Loucy (cell line): Measurements from ENCODE around the gene UNC5C.

Experiments used
- H2AFZ ChIP-seq: fragments of 200-600 bp; sonication (generic); 2 replicates; pipeline ENCODE4 v1.6.0; 2016; ENCODE audit warnings: antibody characterized with exemption, mild to moderate bottlenecking, low read length, moderate library complexity
- H3F3A ChIP-seq: fragments of 200-600 bp; 2 replicates; pipeline ENCODE4 v1.6.0; 2016; ENCODE audit warnings: antibody characterized with exemption, low read depth, mild to moderate bottlenecking
- H3K27me3 ChIP-seq: fragments of 200-600 bp; sonication (generic); 2 replicates; pipeline ENCODE4 v1.6.1; 2014; ENCODE audit warnings: low read length, mild to moderate bottlenecking; ENCODE audit not compliant: insufficient read depth, poor library complexity, severe bottlenecking
- H3K36me3 ChIP-seq: fragments of 200-600 bp; sonication (generic); 2 replicates; pipeline ENCODE4 v1.6.1; 2016; ENCODE audit warnings: low read length; ENCODE audit not compliant: insufficient read depth
- H3K4me1 ChIP-seq: fragments of 200-600 bp; sonication (generic); 2 replicates; pipeline ENCODE4 v1.5.1; 2014; ENCODE audit warnings: low read length, mild to moderate bottlenecking; ENCODE audit not compliant: insufficient read depth, poor library complexity, severe bottlenecking
- H3K4me2 ChIP-seq: fragments of 200-600 bp; sonication (generic); 2 replicates; pipeline ENCODE4 v1.6.0; 2014; ENCODE audit warnings: antibody characterized with exemption, low read length, low read depth, mild to moderate bottlenecking; ENCODE audit not compliant: poor library complexity, severe bottlenecking
- H3K4me3 ChIP-seq: fragments of 200-600 bp; sonication (generic); 2 replicates; pipeline ENCODE4 v1.5.1; 2014; ENCODE audit warnings: low read length, mild to moderate bottlenecking, mixed read lengths; ENCODE audit not compliant: poor library complexity, severe bottlenecking
- H3K79me2 ChIP-seq: fragments of 200-600 bp; sonication (generic); 2 replicates; pipeline ENCODE4 v1.6.1; 2014; ENCODE audit warnings: low read length; ENCODE audit not compliant: insufficient read depth
- H3K9ac ChIP-seq: fragments of 200-600 bp; sonication (generic); 2 replicates; pipeline ENCODE4 v1.6.0; 2014; ENCODE audit warnings: mild to moderate bottlenecking, low read depth, low read length, moderate library complexity; ENCODE audit not compliant: poor library complexity, severe bottlenecking
- H3K9me2 ChIP-seq: fragments of 200-600 bp; sonication (generic); replicated peaks from 2 replicates; pipeline ENCODE4 v1.6.1; 2016; ENCODE audit warnings: low read depth, low read length, mixed read lengths
- H3K9me3 ChIP-seq: fragments of 200-600 bp; sonication (generic); 2 replicates; pipeline ENCODE4 v1.6.1; 2014; ENCODE audit warnings: mild to moderate bottlenecking, antibody characterized with exemption, low read length, low read depth; ENCODE audit not compliant: insufficient read depth
- H4K20me1 ChIP-seq: fragments of 200-600 bp; sonication (generic); 2 replicates; pipeline ENCODE4 v1.6.0; 2014; ENCODE audit warnings: antibody characterized with exemption, low read length, mild to moderate bottlenecking; ENCODE audit not compliant: insufficient read depth, poor library complexity, severe bottlenecking
- CTCF ChIP-seq: fragments of 200-600 bp; sonication (generic); conservative IDR thresholded peaks from 2 replicates; pipeline ENCODE4 v1.5.1; 2014; ENCODE audit warnings: mild to moderate bottlenecking, antibody characterized with exemption, low read length
- EZH2phosphoT487 ChIP-seq: fragments of 200-600 bp; IDR thresholded peaks from 2 replicates; pipeline ENCODE4 v1.6.1; 2018; ENCODE audit warnings: antibody characterized with exemption, mild to moderate bottlenecking, moderate library complexity, borderline replicate concordance

Gene UNC5C

GRCh38 chr4:95255396-95256107 is 293.2 kb downstream of the UNC5C start:
- H3K4me2 ChIP-seq = no peak overlapping the region
- H3K9me2 ChIP-seq = no peaks in the 10 kb centered on the region
- H3K27me3 ChIP-seq = no peaks in the 10 kb centered on the region
- H3K9me3 ChIP-seq = no peaks in the 10 kb centered on the region
- H3K36me3 ChIP-seq = no peaks in the 10 kb centered on the region
- H3K4me1 ChIP-seq = no peaks in the 10 kb centered on the region
- H3F3A ChIP-seq = no peaks in the 10 kb centered on the region
- H4K20me1 ChIP-seq = no peaks in the 10 kb centered on the region
- H3K9ac ChIP-seq = no peak overlapping the region
- no peak overlapping the region for H2AFZ ChIP-seq
- no peak for TF ChIP-seq CTCF
- no peak for TF ChIP-seq EZH2phosphoT487
- H3K79me2 ChIP-seq = no peaks in the 10 kb centered on the region
- no peak overlapping the region for H3K4me3 ChIP-seq

GRCh38 chr4:95251568-95251967 is 297.2 kb downstream of the UNC5C start:
- Histone ChIP-seq H2AFZ (no peak overlapping the region), H3K4me3 (no peak overlapping the region), H3K27me3 (no peaks in the 10 kb centered on the region), H3K4me1 (no peaks in the 10 kb centered on the region), H3K9me3 (no peaks in the 10 kb centered on the region), H3F3A (no peaks in the 10 kb centered on the region), H3K9me2 (no peaks in the 10 kb centered on the region), H3K9ac (no peak overlapping the region), H3K36me3 (no peaks in the 10 kb centered on the region), H4K20me1 (no peaks in the 10 kb centered on the region), H3K79me2 (no peaks in the 10 kb centered on the region), H3K4me2 (no peak overlapping the region)
- no peak for TF ChIP-seq EZH2phosphoT487
- TF ChIP-seq CTCF = no peak

- H3K4me1 ChIP-seq = no peaks in the 10 kb centered on the region
- no peaks in the 10 kb centered on the region for H3K27me3 ChIP-seq
- H3K36me3 ChIP-seq = no peaks in the 10 kb centered on the region
- no peaks in the 10 kb centered on the region for H4K20me1 ChIP-seq
- no peaks in the 10 kb centered on the region for H3K79me2 ChIP-seq
- H3K9ac ChIP-seq = no peak overlapping the region
- H3K4me2 ChIP-seq = no peak overlapping the region
- H3K4me3 ChIP-seq = no peak overlapping the region
- no peaks in the 10 kb centered on the region for H3K9me3 ChIP-seq
- H3K9me2 ChIP-seq = no peaks in the 10 kb centered on the region
- H3F3A ChIP-seq = no peaks in the 10 kb centered on the region
- no peak overlapping the region for H2AFZ ChIP-seq
- no peak for TF ChIP-seq CTCF
- TF ChIP-seq EZH2phosphoT487 = no peak
These were observed 298.1 kb downstream of the UNC5C start for GRCh38 chr4:95250544-95251137.
